Mucosa of rectum (tissue), 2 donors: ENCODE results near the gene DNTTIP2.
"Not testable (repeated sequence)": the region's sequence is repeated elsewhere in the genome, so short reads cannot be mapped to it uniquely, and the experiment has no call there.

Experiments used
- H3K27ac ChIP-seq, 2 donors: one replicate each; pipeline ENCODE4 v1.7.0; 2013; ENCODE audit warnings: inconsistent platforms in 2 of 2, low read depth in 2 of 2, low read length in 2 of 2
- H3K27me3 ChIP-seq, 2 donors: one replicate each; pipeline ENCODE4 v1.7.0; 2013; ENCODE audit warnings: low read length in 2 of 2; ENCODE audit not compliant: control insufficient read depth in 2 of 2, insufficient read depth in 2 of 2
- H3K36me3 ChIP-seq, 2 donors: one replicate each; pipeline ENCODE4 v1.7.0; 2013; ENCODE audit warnings: low read length in 2 of 2; ENCODE audit not compliant: control insufficient read depth in 2 of 2, insufficient read depth in 2 of 2
- H3K4me1 ChIP-seq, 2 donors: one replicate each; pipeline ENCODE4 v1.7.0; 2013; ENCODE audit warnings: low read length in 2 of 2, mild to moderate bottlenecking in 1 of 2; ENCODE audit not compliant: control insufficient read depth in 2 of 2, insufficient read depth in 2 of 2
- H3K4me3 ChIP-seq, 2 donors: one replicate each; pipeline ENCODE4 v1.7.0; 2013; ENCODE audit warnings: low read length in 2 of 2
- H3K9ac ChIP-seq, 2 donors: one replicate each; pipeline ENCODE4 v1.7.0; 2013; ENCODE audit warnings: low read length in 2 of 2, low read depth in 1 of 2, mild to moderate bottlenecking in 1 of 2
- H3K9me3 ChIP-seq, 2 donors: one replicate each; pipeline ENCODE4 v1.7.0; 2013; ENCODE audit warnings: low read length in 2 of 2; ENCODE audit not compliant: control insufficient read depth in 2 of 2
- donor health status: healthy.
- donor health status: Normal muscosa, but diverticular disease.

The DNTTIP2 gene

DNA sequence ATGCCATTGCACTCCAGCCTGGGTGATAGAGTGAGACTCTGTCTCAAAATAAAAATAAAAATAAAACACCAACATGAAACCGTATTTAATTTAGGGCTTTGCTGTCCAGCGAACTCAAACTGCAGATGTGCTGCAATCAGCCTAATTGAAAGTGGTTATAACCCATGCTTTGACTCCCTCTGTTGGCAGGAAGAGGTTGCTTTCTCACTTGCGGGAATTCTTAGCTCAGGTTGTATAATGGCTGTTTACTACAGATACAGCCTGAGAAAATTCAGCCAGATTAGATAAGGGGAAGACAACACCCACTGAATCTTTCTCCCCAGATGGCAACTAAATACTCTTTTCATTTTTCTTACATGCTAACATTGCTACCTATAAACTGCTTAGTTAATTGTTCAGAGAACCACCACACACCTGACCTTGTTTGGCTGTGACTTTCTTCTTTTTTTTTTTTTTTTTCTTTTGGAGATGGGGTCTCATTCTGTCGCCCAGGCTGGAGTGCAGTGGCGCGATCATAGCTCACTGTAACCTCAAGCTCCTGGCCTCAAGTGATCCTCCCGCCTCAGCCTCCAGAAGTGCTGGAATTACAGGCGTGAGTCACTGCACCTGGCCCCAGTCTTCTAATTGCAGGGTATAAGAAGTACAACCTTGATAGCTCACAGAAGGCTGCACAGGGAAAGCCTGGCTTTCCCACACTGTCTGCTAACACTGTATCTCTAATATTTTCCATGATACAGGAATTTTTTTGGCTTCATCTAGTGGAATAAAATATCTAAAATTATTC lies 34.6 kb downstream of the DNTTIP2 start:
- Histone ChIP-seq H3K27me3 (no peaks in the 10 kb centered on the region), H3K4me3 (no peak overlapping the region), H3K36me3 (no peaks in the 10 kb centered on the region), H3K9me3 (no peaks in the 10 kb centered on the region), H3K4me1 (peaks cover 9 to 18% of the 10 kb centered on the region in 2 donors), H3K27ac (no peak overlapping the region), H3K9ac (no peak overlapping the region)

DNA sequence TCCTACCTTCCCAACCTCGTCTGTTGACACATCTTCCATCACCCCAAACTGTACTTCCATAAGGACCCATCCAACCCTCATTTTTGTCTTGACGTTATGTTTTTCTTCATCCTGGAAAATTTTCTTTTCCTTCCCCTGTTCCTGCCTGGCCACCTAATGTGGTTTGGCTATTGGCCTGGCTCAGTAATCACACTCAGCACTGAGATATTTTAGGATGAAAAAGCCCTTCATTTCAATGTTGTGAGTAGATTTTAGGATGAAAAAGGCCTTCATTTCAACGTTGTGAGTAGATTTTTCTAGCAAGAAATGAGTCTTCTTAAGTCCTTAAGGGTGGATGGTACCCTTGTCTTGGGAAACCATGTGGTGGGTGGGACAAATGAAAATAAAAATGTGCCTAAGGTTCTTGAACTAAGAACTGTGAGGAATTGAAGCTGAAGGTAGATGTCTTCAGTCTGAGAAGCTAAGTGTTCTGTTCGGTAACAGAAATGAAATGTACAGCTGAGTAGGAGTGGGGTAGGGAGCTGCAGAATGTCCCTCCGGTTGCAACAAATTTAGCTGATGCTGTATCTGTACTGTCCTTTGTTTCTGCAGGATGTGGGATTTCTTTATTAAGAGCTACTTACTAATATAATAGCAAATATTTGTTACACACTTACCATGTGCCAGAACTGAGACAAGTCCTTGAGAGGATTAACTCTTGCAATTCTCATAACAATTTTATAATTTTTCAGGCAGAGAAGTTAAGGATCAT lies 36.1 kb downstream of the DNTTIP2 start:
- no peaks in the 10 kb centered on the region for H3K36me3 ChIP-seq
- no peak overlapping the region for H3K4me3 ChIP-seq
- H3K4me1 ChIP-seq = peaks cover 6 to 18% of the 10 kb centered on the region in 2 donors
- no peaks in the 10 kb centered on the region for H3K9me3 ChIP-seq
- H3K27me3 ChIP-seq = no peaks in the 10 kb centered on the region
- H3K9ac ChIP-seq = no peak overlapping the region
- H3K27ac ChIP-seq = no peak overlapping the region

DNA sequence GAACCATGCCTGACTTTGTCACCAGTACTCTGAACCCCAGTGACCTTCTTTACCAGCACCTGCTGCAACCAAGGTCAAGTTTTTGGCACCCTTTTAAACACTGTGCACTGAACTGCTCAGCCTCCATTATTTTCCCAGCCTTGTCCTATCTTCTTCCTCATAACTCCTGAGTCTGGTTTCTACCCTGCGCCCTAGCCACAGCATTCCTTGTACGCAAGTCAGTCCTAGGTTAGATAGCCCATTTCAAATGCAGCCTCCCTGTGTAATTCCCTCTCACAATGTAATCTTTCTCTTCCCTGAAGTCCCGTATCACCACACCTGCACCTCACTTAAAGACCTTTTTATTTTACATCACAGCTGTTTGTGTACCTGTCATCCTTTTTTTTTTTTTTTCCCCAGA lies 37.2 kb downstream of the DNTTIP2 start:
- Histone ChIP-seq H3K36me3 (no peaks in the 10 kb centered on the region), H3K9ac (no peak overlapping the region), H3K9me3 (no peaks in the 10 kb centered on the region), H3K27ac (no peak overlapping the region), H3K27me3 (no peaks in the 10 kb centered on the region), H3K4me3 (no peak overlapping the region), H3K4me1 (peaks cover 5 to 18% of the 10 kb centered on the region in 2 donors)

DNA sequence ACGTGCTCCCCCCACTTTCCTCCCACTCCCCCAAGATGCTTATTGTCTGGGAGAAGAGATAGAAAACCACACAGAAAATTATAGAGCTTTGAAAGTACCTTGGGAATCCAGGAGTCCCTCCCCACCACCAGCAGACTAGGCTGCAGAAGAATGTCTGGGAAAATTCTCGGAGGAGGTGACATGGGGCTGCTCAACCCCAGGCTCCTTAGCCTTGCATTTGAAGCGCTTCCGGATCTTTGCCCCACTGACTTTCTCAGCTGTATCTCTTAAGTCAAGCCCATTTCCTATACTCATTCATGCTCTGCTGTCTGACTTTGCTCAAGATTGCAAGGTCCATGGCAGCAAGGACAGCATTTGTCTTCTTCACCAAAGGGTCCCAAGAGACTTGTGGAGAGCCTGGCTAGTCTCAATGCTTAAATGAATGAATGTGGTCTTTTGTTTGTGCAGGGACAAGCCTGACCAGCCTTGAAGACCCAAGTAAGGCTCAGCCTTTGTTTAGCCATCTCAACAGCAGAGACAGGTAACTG lies 38.0 kb downstream of the DNTTIP2 start:
- no peak overlapping the region for H3K27ac ChIP-seq

DNA sequence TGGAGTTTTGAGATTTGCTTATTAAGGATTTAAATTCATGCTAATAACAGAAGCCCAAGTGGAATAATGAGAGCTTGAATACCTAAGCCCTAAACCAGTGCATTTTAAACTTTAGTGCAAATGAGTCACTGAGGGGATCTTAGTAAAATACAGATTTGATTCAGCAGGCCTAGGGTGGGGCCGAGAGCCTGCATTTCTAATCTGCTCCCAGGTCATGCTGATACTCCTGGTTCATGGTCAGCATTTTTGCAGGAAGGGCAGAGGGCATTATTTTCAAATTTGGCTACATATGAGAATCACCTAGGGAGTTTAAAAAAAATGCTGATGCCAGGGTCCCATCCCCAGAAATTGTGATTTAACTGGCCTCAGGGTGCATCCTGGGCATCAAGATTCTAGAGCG lies 39.3 kb downstream of the DNTTIP2 start:
- Histone ChIP-seq H3K4me3 (no peak overlapping the region), H3K36me3 (no peaks in the 10 kb centered on the region), H3K9me3 (no peaks in the 10 kb centered on the region), H3K4me1 (peaks cover 0 to 8% of the 10 kb centered on the region in 2 donors), H3K27ac (no peak overlapping the region), H3K27me3 (no peaks in the 10 kb centered on the region), H3K9ac (no peak overlapping the region)

More for the DNA sequence above, 38.0 kb downstream of the DNTTIP2 start:
- Histone ChIP-seq H3K9me3 (no peaks in the 10 kb centered on the region), H3K4me3 (no peak overlapping the region), H3K27me3 (no peaks in the 10 kb centered on the region), H3K4me1 (peaks cover 5 to 17% of the 10 kb centered on the region in 2 donors), H3K36me3 (no peaks in the 10 kb centered on the region), H3K9ac (no peak overlapping the region)

DNA sequence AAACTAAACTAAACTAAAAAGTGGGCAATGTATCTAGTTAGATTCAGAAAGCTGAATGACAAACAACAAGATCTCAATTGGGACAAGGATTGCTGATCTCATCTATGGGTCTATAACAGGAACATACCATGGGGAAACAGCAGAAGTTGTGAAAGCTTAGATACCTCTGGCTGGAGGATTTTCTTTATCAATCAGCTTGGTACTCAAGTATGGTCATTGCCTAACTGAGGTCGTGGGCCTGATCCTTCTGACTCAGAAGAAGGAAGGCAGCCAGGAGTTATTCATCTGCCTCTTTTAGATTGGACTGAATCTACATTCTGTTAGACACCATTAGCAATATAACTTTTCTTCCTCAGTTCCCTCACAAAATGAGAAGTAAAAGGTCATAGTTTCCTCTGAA lies 39.7 kb downstream of the DNTTIP2 start:
- Histone ChIP-seq H3K4me3 (no peak overlapping the region), H3K4me1 (peaks cover 0 to 3% of the 10 kb centered on the region in 2 donors), H3K27me3 (no peaks in the 10 kb centered on the region), H3K36me3 (no peaks in the 10 kb centered on the region), H3K9ac (no peak overlapping the region), H3K9me3 (no peaks in the 10 kb centered on the region), H3K27ac (no peak overlapping the region)

DNA sequence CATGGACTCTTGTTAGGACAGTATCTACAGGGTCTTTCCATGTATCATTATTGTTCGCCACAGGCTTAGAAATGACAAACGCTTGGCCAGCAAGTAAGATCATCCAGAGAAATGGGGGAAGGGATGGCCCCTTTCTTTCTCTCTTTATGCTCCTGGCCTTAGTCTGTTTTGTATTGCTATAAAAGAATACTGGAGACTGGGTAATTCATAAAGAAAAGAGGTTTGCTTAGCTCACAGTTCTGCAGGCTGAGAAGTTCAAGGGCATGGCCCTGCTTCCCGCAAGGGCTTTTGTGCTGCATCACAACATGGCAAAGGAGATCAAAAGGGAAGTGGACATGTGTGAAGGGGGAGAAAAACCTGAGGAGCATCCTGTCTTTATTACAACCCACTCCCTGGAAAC lies 41.0 kb downstream of the DNTTIP2 start:
- H3K27me3 ChIP-seq = no peaks in the 10 kb centered on the region
- no peaks in the 10 kb centered on the region for H3K4me1 ChIP-seq
- peaks cover 2 to 6% of the 10 kb centered on the region in 2 donors for H3K9me3 ChIP-seq
- H3K9ac ChIP-seq = no peak overlapping the region
- no peak overlapping the region for H3K4me3 ChIP-seq
- no peaks in the 10 kb centered on the region for H3K36me3 ChIP-seq
- no peak overlapping the region for H3K27ac ChIP-seq

DNA sequence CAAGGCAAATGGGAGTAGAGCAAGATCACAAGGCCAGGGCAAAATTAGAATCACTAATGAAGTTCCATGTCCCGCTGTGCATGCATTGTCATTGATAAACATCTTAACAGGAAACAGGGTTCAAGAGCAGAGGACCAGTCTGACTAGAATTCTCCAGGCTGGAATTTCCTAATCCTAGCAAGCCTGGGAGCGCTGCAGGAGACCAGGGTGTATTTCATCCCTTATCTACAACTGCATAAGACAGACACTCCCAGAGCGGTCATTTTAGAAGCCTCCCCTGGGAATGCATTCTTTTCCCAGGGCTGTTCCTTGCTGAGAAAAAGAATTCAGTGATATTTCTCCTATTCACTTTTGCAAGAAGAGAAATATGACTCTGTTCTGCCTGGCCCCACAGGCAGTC lies 45.7 kb downstream of the DNTTIP2 start:
- not testable (repeated sequence) for H3K4me1 ChIP-seq, H3K9me3 ChIP-seq, H3K27me3 ChIP-seq, H3K36me3 ChIP-seq, H3K27ac ChIP-seq, H3K9ac ChIP-seq, H3K4me3 ChIP-seq

DNA sequence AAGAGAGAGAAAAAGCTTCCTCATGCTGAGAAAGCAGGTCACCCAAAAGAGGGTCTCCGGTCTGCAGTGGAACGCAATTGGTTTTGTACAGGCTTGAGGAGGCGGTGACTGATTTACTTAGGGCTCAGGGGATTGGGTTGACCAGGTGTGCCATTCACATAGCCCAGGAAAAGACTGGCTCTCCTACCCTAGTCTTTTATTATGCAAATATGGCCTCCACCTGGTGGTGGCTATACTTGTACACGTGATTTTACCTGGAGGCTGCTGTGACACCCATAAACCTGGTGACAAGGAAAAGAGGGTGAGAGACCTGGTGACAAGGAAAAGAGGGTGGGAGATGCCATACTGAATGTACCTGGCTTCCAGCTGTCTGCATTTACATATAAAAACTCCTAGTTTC lies 49.9 kb downstream of the DNTTIP2 start:
- H3K9ac ChIP-seq = no peak overlapping the region
- H3K27ac ChIP-seq = no peak overlapping the region
- peaks cover 2 to 6% of the 10 kb centered on the region in 2 donors for H3K9me3 ChIP-seq
- no peak overlapping the region for H3K4me3 ChIP-seq
- H3K27me3 ChIP-seq = no peaks in the 10 kb centered on the region
- H3K36me3 ChIP-seq = no peaks in the 10 kb centered on the region
- no peaks in the 10 kb centered on the region for H3K4me1 ChIP-seq

DNA sequence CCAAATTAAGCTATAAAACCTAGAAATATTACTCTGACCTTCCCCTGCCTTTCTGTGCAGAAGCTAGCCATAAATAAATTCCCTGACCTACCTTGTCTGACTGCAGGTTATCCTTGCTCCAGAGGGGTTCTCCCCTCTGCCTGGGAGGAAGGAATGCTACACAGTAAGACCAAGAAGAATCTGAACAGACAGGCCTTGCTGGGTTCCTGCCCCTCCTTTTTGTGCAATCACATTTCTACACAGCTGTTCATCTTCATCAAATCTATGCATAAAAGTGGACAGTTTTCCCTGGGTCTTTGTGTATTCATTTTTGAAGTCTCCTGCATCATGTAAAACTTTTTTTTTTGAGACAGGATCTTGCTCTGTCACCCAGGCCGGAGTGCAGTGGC lies 50.6 kb downstream of the DNTTIP2 start:
- no peak overlapping the region for H3K27ac ChIP-seq
- no peaks in the 10 kb centered on the region for H3K36me3 ChIP-seq
- no peaks in the 10 kb centered on the region for H3K4me1 ChIP-seq
- no peak overlapping the region for H3K9ac ChIP-seq
- H3K4me3 ChIP-seq = no peak overlapping the region
- no peaks in the 10 kb centered on the region for H3K27me3 ChIP-seq
- peaks cover 2 to 3% of the 10 kb centered on the region in 2 donors for H3K9me3 ChIP-seq
